ENCODE data around the gene CNTNAP5.

DNA sequence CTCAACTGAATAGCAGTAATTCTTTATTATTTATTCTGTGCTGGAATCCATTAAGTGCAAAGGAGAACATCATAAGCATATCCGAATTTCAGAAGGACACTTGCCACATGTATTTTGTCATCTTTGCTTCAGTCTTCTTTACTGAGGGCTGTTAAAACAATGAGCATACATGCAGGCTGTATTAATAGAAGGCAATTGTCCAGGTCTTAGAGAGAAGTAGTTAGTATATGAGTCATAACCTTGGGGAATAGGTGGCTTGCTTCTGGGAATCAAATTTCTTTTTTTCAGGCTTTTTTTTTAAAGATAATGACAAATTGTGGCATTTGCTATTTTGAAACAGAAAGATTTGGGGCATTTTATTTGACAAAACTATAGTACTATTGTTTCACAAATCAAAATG is 773.5 kb downstream of the CNTNAP5 start:
- TF ChIP-seq CTCF (IDR thresholded peaks at IDR 0.05) (no peak), POLR2A (IDR thresholded peaks at IDR 0.05) (no peak)
